BLaER1 treated with 17β-estradiol and CSF1 and Interleukin-3, amounts not matched to agents 10 nM and 100 nM (cell line): Measurements from ENCODE around the gene SLAIN2.

Experiments
- H3K27ac ChIP-seq, 11 experiments: shearing (Covaris generic); formaldehyde crosslinking; 2 replicates each; pipeline ENCODE4 v1.8.1; 2022
- H3K27me3 ChIP-seq, 11 experiments: shearing (Covaris generic); formaldehyde crosslinking; 2 replicates each; pipeline ENCODE4 v1.8.1; 2022
- H3K36me3 ChIP-seq, 11 experiments: shearing (Covaris generic); formaldehyde crosslinking; 2 replicates each; pipeline ENCODE4 v1.8.1; 2022
- H3K4me1 ChIP-seq, 10 experiments: shearing (Covaris generic); formaldehyde crosslinking; 2 replicates each; pipeline ENCODE4 v1.8.1; 2022
- H3K4me2 ChIP-seq, 11 experiments: shearing (Covaris generic); formaldehyde crosslinking; 2 replicates each; pipeline ENCODE4 v1.8.1; 2022
- H3K4me3 ChIP-seq, 10 experiments: shearing (Covaris generic); formaldehyde crosslinking; 2 replicates each; pipeline ENCODE4 v1.8.1; 2022
- H3K9ac ChIP-seq, 11 experiments: shearing (Covaris generic); formaldehyde crosslinking; 2 replicates each; pipeline ENCODE4 v1.8.1; 2022
- H3K9me3 ChIP-seq, 11 experiments: shearing (Covaris generic); formaldehyde crosslinking; replicated peaks in 1 of 11; 2 replicates each; pipeline ENCODE4 v1.8.1; 2022
- H4K20me1 ChIP-seq, 11 experiments: shearing (Covaris generic); formaldehyde crosslinking; 2 replicates each; pipeline ENCODE4 v1.8.1; 2022
- Cebpa-rat ChIP-seq, 11 experiments: shearing (Covaris generic); IDR thresholded peaks; 2 replicates each; pipeline ENCODE4 v1.8.1; 2022

The SLAIN2 gene

DNA sequence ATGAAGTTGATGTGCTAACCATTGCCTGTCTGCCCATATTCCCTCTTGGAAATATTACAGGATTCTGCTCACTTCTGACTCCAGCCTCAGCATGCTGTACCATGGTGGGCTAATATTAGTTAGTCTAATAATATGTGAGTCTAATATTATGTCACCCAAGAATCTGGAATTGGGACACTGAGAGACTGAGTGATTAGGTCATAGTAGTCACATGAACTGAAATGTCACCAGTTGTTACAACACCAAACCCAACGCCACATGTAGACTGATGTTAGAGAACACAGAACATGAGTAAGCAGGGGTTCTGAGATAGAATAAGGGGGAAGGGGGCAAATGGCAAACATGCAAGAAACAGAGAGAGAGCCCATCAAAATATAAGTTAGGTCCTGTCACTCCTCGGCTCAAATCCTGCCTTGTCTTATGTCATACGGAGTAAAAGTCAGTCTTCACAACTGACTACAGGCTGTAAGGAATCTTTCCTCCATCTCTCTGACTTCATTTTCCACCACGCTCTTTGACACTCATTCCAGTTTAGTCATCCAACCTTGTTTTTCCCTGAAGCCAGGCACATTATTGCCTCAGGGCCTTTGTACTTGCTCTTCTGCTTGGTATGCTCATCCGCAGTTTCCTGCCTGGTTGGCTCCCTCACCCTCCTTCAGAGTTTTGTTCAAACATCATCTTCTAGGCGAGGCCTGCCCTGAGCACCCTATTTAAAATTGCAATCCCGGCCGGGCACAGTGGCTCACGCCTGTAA, 9.6 kb upstream of the SLAIN2 start:
- H3K9me3 ChIP-seq, result no peaks in the 10 kb centered on the region
- H3K27me3 ChIP-seq, result no peaks in the 10 kb centered on the region
- no peak overlapping the region for H3K4me3 ChIP-seq
- no peaks in the 10 kb centered on the region for H4K20me1 ChIP-seq
- H3K9ac ChIP-seq, result no peak overlapping the region
- H3K4me2 ChIP-seq, result 0 out of 22 replicates have a peak overlapping the region, but pooled peaks of 1 of the 11 experiments have one; percentile 3
- H3K27ac ChIP-seq, result no peak overlapping the region
- TF ChIP-seq Cebpa-rat (IDR thresholded peaks at IDR 0.05), result no peak
- peaks cover 0 to 10% (median 0%) of the 10 kb centered on the region in 10 experiments; a peak in 4 of 20 replicates for H3K4me1 ChIP-seq
- H3K36me3 ChIP-seq, result no peaks in the 10 kb centered on the region

DNA sequence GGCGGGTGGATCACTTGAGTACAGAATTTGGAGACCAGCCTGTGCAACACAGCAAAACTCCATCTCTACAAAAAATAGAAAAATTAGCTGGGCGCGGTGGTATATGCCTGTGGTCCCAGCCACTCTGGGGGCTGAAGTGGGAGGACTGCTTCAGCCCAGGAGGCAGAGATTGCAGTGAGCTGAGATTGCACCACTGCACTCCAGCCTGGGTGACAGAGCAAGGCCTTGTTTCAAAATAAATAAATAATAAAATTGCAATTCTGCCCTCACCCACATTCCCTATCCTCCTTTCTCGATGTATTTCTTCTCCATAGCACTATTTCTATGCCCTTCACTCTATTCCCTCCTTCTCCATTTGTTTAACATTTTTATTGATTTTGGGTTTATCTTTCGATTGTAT, 8.7 kb upstream of the SLAIN2 start:
- Histone ChIP-seq H3K4me3 (no peak overlapping the region), H3K27me3 (no peaks in the 10 kb centered on the region), H3K4me2 (no peak overlapping the region), H4K20me1 (no peaks in the 10 kb centered on the region), H3K27ac (no peak overlapping the region), H3K9ac (no peak overlapping the region), H3K4me1 (peaks cover 0 to 14% (median 1%) of the 10 kb centered on the region in 10 experiments; a peak in 10 of 20 replicates), H3K36me3 (no peaks in the 10 kb centered on the region), H3K9me3 (no peaks in the 10 kb centered on the region)
- TF ChIP-seq Cebpa-rat (IDR thresholded peaks at IDR 0.05), result no peak

DNA sequence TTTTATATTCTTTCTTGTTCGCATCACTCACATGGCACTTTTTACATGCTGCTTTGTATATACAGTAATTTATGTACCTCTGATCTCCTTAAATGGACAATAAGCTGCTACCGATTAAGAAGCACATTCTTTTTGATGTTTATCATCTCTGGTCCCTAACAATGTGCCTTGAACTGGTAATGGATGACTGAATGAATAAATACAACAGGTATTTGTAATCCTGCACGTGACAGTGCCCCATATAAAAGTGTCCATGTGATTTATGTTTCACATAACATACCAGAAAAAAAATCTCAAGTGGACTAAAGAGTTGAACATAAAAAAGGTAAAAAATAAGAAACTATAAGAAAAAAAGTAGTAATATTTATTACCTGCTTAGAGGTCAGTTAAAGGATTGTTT, 7.7 kb upstream of the SLAIN2 start:
- Histone ChIP-seq H3K9ac (no peak overlapping the region), H3K36me3 (no peaks in the 10 kb centered on the region), H3K9me3 (no peaks in the 10 kb centered on the region), H3K4me2 (no peak overlapping the region), H4K20me1 (no peaks in the 10 kb centered on the region), H3K4me1 (peaks cover 0 to 23% (median 4%) of the 10 kb centered on the region in 10 experiments; a peak in 10 of 20 replicates), H3K4me3 (no peak overlapping the region), H3K27me3 (no peaks in the 10 kb centered on the region), H3K27ac (no peak overlapping the region)
- TF ChIP-seq Cebpa-rat (IDR thresholded peaks at IDR 0.05), result no peak

DNA sequence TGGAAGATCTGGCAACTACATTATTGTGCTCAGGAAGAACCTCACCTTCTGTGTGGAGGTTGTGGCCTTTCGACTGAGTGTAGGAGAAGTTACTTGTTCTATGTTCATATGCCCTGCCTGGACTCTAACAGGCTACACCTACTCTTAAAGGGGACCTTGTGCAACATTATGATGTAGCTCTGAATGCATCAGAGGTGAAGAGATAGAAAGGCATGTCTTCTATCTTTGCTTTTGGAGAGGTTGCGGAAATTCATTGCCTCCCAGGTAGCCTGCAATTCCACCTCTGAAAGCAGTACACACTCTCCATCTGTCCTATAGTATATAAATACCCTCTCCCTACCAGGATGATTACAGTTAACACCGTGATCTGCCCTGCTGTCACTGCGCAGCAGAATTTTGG, 7.1 kb upstream of the SLAIN2 start:
- TF ChIP-seq Cebpa-rat (IDR thresholded peaks at IDR 0.05), result no peak
- Histone ChIP-seq H3K9me3 (no peaks in the 10 kb centered on the region), H4K20me1 (no peaks in the 10 kb centered on the region), H3K4me1 (peaks cover 0 to 29% (median 4%) of the 10 kb centered on the region in 10 experiments; a peak in 10 of 20 replicates), H3K27me3 (no peaks in the 10 kb centered on the region), H3K4me3 (no peak overlapping the region), H3K27ac (no peak overlapping the region), H3K4me2 (no peak overlapping the region), H3K9ac (no peak overlapping the region), H3K36me3 (no peaks in the 10 kb centered on the region)

DNA sequence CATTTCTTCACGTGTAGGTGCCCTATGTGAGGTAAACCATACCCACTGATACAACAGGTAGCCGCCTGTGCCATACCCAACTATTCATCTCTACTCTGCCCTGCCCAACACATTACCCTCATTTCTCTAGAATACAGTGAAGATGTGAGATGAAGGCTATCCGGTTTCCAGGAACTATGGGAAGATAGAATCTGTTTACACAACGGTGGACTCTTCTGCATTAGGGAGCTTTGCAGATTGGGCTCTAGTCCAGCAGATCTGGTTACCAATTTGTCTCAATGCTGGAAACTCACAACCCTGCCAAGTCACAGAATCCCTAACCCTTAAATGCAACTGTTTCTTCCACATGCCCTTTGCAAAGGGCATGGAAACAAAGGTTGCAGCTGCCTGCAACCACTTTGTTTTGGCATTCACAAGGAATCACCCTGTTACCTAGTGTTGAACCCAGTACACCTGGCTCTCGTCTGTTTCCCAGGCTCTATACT, 6.4 kb upstream of the SLAIN2 start:
- no peaks in the 10 kb centered on the region for H4K20me1 ChIP-seq
- no peak overlapping the region for H3K4me2 ChIP-seq
- no peak for TF ChIP-seq Cebpa-rat (IDR thresholded peaks at IDR 0.05)
- peaks cover 2 to 33% (median 10%) of the 10 kb centered on the region in 10 experiments; a peak in 18 of 20 replicates for H3K4me1 ChIP-seq
- no peaks in the 10 kb centered on the region for H3K36me3 ChIP-seq
- no peak overlapping the region for H3K4me3 ChIP-seq
- H3K9ac ChIP-seq, result no peak overlapping the region
- H3K27me3 ChIP-seq, result no peaks in the 10 kb centered on the region
- H3K9me3 ChIP-seq, result no peaks in the 10 kb centered on the region
- H3K27ac ChIP-seq, result no peak overlapping the region

DNA sequence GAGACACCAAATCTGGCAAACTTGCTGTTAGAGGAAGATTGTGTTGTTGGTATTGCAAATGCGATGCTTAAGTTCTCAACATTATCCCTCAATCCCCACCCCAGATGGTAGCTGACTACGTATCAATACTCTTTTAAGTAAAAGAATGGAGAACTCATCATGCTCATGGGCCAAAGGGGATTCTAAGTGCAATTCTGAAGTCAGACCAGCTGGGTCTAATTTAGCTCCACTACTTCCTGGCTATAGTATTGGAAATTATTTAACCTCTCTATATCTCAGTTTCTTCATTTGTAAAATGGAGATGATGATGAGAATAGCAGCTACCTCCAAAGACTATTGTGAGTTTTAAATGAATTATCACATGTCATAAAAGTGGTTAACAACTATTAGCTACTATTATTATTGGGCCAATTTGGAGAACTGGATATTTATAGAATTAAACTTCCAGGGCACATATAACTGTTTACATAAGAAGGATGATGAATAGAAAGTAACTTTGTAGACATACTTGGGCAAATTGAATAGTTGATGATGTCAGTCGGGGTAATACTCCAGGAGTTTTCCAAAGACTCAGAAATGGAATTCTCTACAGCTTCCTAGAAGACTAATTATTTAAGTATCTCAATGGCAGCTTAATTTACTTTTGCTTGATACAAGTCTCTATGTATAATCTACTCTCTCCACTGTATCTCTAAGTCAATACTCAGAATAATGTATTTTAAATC, 5.0 kb upstream of the SLAIN2 start:
- Histone ChIP-seq H3K36me3 (no peaks in the 10 kb centered on the region), H3K9ac (no peak overlapping the region), H4K20me1 (no peaks in the 10 kb centered on the region), H3K4me1 (peaks cover 7 to 33% (median 13%) of the 10 kb centered on the region in 10 experiments; a peak in 19 of 20 replicates), H3K27me3 (no peaks in the 10 kb centered on the region), H3K27ac (no peak overlapping the region), H3K9me3 (no peaks in the 10 kb centered on the region), H3K4me3 (no peak overlapping the region), H3K4me2 (no peak overlapping the region)
- no peak for TF ChIP-seq Cebpa-rat (IDR thresholded peaks at IDR 0.05)

DNA sequence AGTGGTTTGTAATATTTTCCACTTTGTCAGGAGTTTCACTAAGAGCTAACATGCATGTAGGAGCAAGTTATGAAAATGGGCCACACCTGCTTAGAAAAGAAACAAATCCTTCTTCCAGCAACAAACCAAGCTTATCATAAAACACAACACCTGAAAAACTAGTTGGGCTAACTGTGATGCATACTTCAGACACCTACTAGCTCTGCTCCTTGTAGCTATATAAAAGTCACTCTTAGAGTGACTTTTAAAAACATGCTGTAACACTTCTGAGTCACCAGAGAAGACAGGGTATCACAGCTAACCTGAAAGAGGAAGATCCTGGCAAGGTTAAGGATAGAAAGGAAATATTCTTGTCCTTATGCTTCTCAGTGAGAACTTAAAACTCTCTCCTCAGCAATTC, 3.6 kb upstream of the SLAIN2 start:
- TF ChIP-seq Cebpa-rat (IDR thresholded peaks at IDR 0.05), result no peak
- Histone ChIP-seq H3K36me3 (no peaks in the 10 kb centered on the region), H3K27me3 (no peaks in the 10 kb centered on the region), H3K4me2 (peak overlapping the region in 4 of 11 experiments; percentile 9 to 36 (median 21); a peak in 6 of 22 replicates), H3K27ac (no peak overlapping the region), H3K9me3 (no peaks in the 10 kb centered on the region), H3K4me3 (no peak overlapping the region), H3K9ac (no peak overlapping the region), H4K20me1 (peaks cover 7 to 12% (median 10%) of the 10 kb centered on the region in 11 experiments; a peak in 17 of 22 replicates), H3K4me1 (peaks cover 8 to 33% (median 13%) of the 10 kb centered on the region in 10 experiments; a peak in 19 of 20 replicates)

DNA sequence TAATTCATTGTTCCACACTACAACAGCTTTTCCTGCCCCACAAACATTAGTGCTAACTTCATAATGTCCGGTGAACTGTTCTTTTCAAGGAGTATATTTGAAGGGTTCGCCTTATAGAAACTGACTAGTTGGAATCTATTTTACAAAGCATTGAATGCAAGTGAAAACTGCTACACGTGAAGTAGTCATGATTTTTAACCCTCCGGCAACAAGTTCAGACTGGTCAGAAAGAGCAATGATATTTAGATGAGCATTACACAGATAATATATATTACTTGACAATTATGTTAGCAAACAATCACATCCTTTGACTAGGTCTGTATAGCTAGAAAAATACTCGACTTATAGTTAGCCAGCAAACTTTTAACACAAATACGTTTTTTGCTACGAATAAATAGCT, 1.7 kb upstream of the SLAIN2 start:
- Histone ChIP-seq H3K27ac (peak overlapping the region in 6 of 11 experiments; percentile 93 to 98 (median 94); a peak in 10 of 22 replicates), H3K9me3 (no peaks in the 10 kb centered on the region), H3K36me3 (no peaks in the 10 kb centered on the region), H3K4me1 (peaks cover 26 to 52% (median 32%) of the 10 kb centered on the region in 10 experiments), H3K9ac (peak overlapping the region in 4 of 11 experiments; percentile 92 to 98 (median 96); a peak in 5 of 22 replicates), H4K20me1 (peaks cover 23 to 31% (median 29%) of the 10 kb centered on the region in 11 experiments; a peak in 20 of 22 replicates), H3K4me2 (peak overlapping the region; percentile 72 to 92 (median 76); a peak in 15 of 22 replicates), H3K27me3 (no peaks in the 10 kb centered on the region), H3K4me3 (peak overlapping the region in 3 of 10 experiments; percentile 97 to 98 (median 98); a peak in 3 of 20 replicates)
- TF ChIP-seq Cebpa-rat (IDR thresholded peaks at IDR 0.05), result no peak
